OCI-LY3 (cell line): ENCODE data around the gene CPLX3.

Source experiments
- CTCF ChIP-seq: fragments of 200-600, 300-600 bp; sonication (generic); IDR thresholded peaks from 2 replicates; pipeline ENCODE4 v1.5.1; 2014; ENCODE audit warnings: antibody characterized with exemption, low read length, low read depth
- EZH2phosphoT487 ChIP-seq: fragments of 200-600 bp; shearing (Covaris generic); IDR thresholded peaks from 2 replicates; pipeline ENCODE4 v1.6.1; 2018; ENCODE audit warnings: antibody characterized with exemption, mixed run types, low read depth

- no peak for TF ChIP-seq CTCF
- TF ChIP-seq EZH2phosphoT487: no peak
Measured at GRCh38 chr15:74826921-74827320, 494 bp downstream of the CPLX3 start.
